Epithelial cell of esophagus (primary cell): ENCODE results near the gene FSTL4.

Experiments
- DNase-seq: peaks from one replicate; pipeline ENCODE4 v3.0.0; 2010; ENCODE audit warnings: low read depth
- H3K4me3 ChIP-seq: 2 replicates; pipeline ENCODE4 v1.5.1; 2011; ENCODE audit warnings: mild to moderate bottlenecking, low read length, control low read depth
- TF ChIP-seq, protein P1 (sequence below): IDR thresholded peaks from 2 replicates; pipeline ENCODE4 v1.5.1; 2011; ENCODE audit warnings: low read depth, mild to moderate bottlenecking, low read length, control low read depth, inconsistent platforms; ENCODE audit not compliant: insufficient read depth; ENCODE audit errors: missing control alignments

FSTL4 gene

DNA sequence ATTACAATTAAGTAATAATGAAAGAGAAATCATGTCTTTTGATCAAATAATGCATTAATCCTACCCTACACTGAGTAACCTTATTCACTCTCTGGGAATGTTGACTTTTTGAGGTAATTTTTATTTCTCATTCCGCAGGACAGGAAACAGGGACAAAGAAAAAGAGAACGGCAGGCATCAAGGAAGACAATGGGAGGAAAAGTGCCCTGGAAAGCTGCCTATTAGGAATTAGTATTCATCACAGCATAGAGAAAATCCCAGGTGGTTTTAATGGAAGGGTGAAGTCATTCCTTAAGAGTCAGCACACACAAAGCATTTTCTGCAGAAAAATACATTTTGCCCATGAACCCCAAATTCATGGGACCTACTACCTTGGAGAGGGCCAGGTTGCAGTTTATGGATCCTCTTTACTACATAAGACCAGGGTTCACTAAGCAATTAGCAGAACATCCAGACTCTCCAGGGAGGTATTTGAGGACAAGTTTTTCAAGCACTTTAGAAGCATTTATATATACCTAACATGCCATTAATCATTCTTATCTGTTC lies 9.4 kb downstream of the FSTL4 start:
- H3K4me3 ChIP-seq, result no peak overlapping the region
- no peak for DNase-seq
- TF ChIP-seq, protein P1, sequence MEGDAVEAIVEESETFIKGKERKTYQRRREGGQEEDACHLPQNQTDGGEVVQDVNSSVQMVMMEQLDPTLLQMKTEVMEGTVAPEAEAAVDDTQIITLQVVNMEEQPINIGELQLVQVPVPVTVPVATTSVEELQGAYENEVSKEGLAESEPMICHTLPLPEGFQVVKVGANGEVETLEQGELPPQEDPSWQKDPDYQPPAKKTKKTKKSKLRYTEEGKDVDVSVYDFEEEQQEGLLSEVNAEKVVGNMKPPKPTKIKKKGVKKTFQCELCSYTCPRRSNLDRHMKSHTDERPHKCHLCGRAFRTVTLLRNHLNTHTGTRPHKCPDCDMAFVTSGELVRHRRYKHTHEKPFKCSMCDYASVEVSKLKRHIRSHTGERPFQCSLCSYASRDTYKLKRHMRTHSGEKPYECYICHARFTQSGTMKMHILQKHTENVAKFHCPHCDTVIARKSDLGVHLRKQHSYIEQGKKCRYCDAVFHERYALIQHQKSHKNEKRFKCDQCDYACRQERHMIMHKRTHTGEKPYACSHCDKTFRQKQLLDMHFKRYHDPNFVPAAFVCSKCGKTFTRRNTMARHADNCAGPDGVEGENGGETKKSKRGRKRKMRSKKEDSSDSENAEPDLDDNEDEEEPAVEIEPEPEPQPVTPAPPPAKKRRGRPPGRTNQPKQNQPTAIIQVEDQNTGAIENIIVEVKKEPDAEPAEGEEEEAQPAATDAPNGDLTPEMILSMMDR, result no peak

GRCh38 chr5:133599600-133599999 lies 12.7 kb downstream of the FSTL4 start:
- DNase-seq, result no peak
- no peak overlapping the region for H3K4me3 ChIP-seq
- TF ChIP-seq, protein P1, result no peak

GRCh38 chr5:133599044-133599443 lies 13.3 kb downstream of the FSTL4 start:
- no peak for DNase-seq
- TF ChIP-seq, protein P1, result no peak
- no peak overlapping the region for H3K4me3 ChIP-seq

DNA sequence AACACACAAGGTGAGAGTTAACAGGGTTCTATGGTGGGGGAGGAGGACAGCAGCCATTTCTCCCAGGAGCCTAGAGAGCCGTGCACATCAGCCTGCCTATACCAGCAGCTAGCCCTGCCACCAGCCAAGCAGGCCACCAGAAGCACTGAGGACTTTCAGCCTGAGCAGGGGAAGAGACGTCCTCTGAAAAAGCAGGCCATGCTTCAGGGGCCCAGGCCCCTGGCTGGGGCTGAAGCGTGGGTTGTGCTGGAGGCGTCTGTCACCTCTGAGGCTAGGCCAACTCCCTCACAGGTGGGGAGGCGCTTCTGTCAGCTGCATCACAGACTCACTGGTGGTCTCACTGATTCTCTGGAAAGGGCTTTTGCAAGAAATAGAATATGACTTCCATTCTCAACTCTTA lies 16.3 kb downstream of the FSTL4 start:
- no peak overlapping the region for H3K4me3 ChIP-seq
- TF ChIP-seq, protein P1, result no peak
- DNase-seq, result no peak

DNA sequence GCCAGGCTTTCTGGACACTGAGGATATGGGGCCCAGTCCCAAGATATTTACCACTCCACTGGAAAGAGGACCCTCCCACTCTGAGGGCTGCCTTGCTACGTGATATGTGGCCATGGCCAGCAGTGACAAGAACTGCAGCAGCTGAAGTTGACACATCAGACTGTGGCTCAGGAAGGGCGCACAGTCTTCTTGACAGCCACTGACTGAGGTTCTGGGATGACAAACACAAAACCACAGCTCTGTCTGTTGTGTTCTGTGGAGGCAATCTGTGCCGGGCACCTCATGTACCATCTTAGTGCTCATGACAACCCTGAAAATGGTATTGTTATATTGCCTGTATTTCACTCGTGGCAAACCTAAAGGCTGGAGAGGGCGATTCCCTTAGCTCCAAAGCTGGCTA lies 16.9 kb downstream of the FSTL4 start:
- H3K4me3 ChIP-seq, result no peak overlapping the region
- TF ChIP-seq, protein P1, result no peak

DNA sequence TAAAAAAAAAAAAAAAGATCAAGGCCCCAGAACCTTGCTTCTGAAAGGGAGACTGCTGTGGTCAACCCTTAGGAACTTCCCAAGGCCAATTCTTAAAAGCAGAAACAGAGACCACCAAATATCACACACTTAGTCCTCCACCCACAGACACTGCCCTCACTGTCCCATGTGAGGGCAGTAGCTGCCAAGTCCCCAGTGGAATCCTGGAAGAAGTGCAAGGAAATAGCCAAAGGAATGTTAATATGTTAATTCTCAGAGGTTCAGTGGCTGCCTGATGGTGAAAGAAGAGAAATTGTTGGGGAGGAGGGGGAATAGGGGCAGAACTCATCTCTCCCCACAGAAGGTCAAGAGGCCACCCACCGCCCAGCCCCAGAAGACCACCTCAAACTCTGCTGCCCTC lies 23.1 kb downstream of the FSTL4 start:
- H3K4me3 ChIP-seq, result no peak overlapping the region
- DNase-seq, result no peak
- TF ChIP-seq, protein P1, result no peak

More for the DNA sequence above, 16.9 kb downstream of the FSTL4 start:
- no peak for DNase-seq

DNA sequence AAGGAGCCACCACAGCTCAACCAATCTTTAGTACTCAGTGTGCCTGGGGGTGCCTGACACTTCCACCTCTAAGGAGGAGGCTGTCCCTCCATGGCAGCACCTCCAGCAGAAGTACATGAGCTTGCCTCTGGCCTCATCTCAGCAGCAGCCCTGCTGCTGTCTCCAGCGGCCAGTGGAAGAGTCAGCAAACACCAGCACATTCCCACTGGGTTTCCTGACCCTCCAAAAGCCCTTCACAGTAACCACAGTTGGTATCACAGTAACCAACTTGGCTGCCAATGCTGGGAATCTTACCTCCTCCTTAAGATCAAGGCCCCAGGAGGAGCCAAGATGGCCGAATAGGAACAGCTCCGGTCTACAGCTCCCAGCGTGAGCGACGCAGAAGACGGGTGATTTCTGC lies 29.4 kb downstream of the FSTL4 start:
- H3K4me3 ChIP-seq, result no peak overlapping the region
- TF ChIP-seq, protein P1, result no peak
- no peak for DNase-seq
